ENCODE measurements around the gene MCF2L2. TPM values are rescaled to one million over a fixed set of nuclear protein-coding genes. Genes with fewer than 3 reads are reported as not detected.
"Not testable (repeated sequence)": the region's sequence is repeated elsewhere in the genome, so short reads cannot be mapped to it uniquely, and the experiment has no call there.

The MCF2L2 gene
- total and polyA plus RNA-seq, 2 donors (not counting 1 experiment from before 2014, with no cell fraction given), result 0.03 to 1.6 TPM

- ChIA-PET CTCF (no interaction called here), POLR2A (no interaction called here)
- H3K27ac ChIP-seq (ENCODE audit: low read length in 2 of 2), result no peak overlapping the region
- intact Hi-C loops (cut with micrococcal nuclease), result no loop called here
- H3K4me1 ChIP-seq (ENCODE audit: control insufficient read depth in 2 of 2, insufficient read depth in 2 of 2, low read length in 2 of 2), result no peaks in the 10 kb centered on the region
- H3K4me3 Mint-ChIP-seq, result no peak overlapping the region
- no peak overlapping the region for H3K27ac Mint-ChIP-seq
- no peak overlapping the region for H3K4me2 ChIP-seq (replicated peaks; ENCODE audit: low read depth, low read length, poor library complexity, severe bottlenecking)
- DNase-seq, result no peak
- H3K9me3 ChIP-seq (ENCODE audit: control extremely low read depth in 1 of 3, control insufficient read depth in 2 of 3, insufficient read depth in 1 of 3, low read length in 2 of 3), result no peaks in the 10 kb centered on the region
- ATAC-seq (ENCODE audit: low read depth), result no peak
- H3K4me1 Mint-ChIP-seq, result no peaks in the 10 kb centered on the region
- H2AFZ ChIP-seq (ENCODE audit: insufficient read depth, low read depth, low read length, poor library complexity, severe bottlenecking), result no peak overlapping the region
- no peaks in the 10 kb centered on the region for H3K36me3 ChIP-seq (replicated peaks in 1 of 2; ENCODE audit: control extremely low read depth in 1 of 2, control insufficient read depth in 1 of 2, extremely low read depth in 1 of 2, insufficient read depth in 2 of 2, low read length in 1 of 2)
- H3K79me2 ChIP-seq (ENCODE audit: control insufficient read depth, insufficient read depth, low read length), result no peaks in the 10 kb centered on the region
- H3K27me3 ChIP-seq (replicated peaks in 1 of 4; ENCODE audit: control extremely low read depth in 1 of 4, control insufficient read depth in 3 of 4, insufficient read depth in 4 of 4, low read length in 3 of 4), result peaks cover 0 to 3% (median 0%) of the 10 kb centered on the region in 4 experiments
- H3K9me3 Mint-ChIP-seq (ENCODE audit: insufficient read depth), result no peaks in the 10 kb centered on the region
- H4K20me1 ChIP-seq (ENCODE audit: control insufficient read depth, insufficient read depth, low read length, poor library complexity, severe bottlenecking), result no peaks in the 10 kb centered on the region
- H3K27me3 Mint-ChIP-seq, result peaks cover 16% of the 10 kb centered on the region
- WGBS (ENCODE audit: insufficient coverage), result 100% methylated on average over 1 of the region's 3 CpGs
- H3K9ac ChIP-seq (ENCODE audit: low read length), result no peak overlapping the region
- H3K4me3 ChIP-seq (ENCODE audit: control extremely low read depth in 1 of 5, extremely low read depth in 1 of 5, insufficient read depth in 1 of 5, low read depth in 2 of 5, low read length in 4 of 5), result no peak overlapping the region
- TF ChIP-seq CTCF (IDR thresholded peaks at IDR 0.05) (no peak), EZH2 (IDR thresholded peaks at IDR 0.05; ENCODE audit: borderline replicate concordance, insufficient read depth, low read depth, low read length, poor library complexity, severe bottlenecking) (no peak)
Observed at GRCh38 chr3:183230826-183231225, 197.6 kb downstream of the MCF2L2 start.

GRCh38 chr3:183230251-183230650 is 198.2 kb downstream of the MCF2L2 start:
- H3K4me1 Mint-ChIP-seq; H3K9ac ChIP-seq (ENCODE audit: low read length); H3K4me3 ChIP-seq (ENCODE audit: control extremely low read depth in 1 of 5, extremely low read depth in 1 of 5, insufficient read depth in 1 of 5, low read depth in 2 of 5, low read length in 4 of 5); POLR2A ChIA-PET; H4K20me1 ChIP-seq (ENCODE audit: control insufficient read depth, insufficient read depth, low read length, poor library complexity, severe bottlenecking); ATAC-seq (ENCODE audit: low read depth); H3K9me3 Mint-ChIP-seq (ENCODE audit: insufficient read depth); H3K4me3 Mint-ChIP-seq; H3K27ac Mint-ChIP-seq; H3K27ac ChIP-seq (ENCODE audit: low read length in 2 of 2); intact Hi-C loops (cut with micrococcal nuclease); H3K36me3 ChIP-seq (replicated peaks in 1 of 2; ENCODE audit: control extremely low read depth in 1 of 2, control insufficient read depth in 1 of 2, extremely low read depth in 1 of 2, insufficient read depth in 2 of 2, low read length in 1 of 2); H3K4me1 ChIP-seq (ENCODE audit: control insufficient read depth in 2 of 2, insufficient read depth in 2 of 2, low read length in 2 of 2); H3K79me2 ChIP-seq (ENCODE audit: control insufficient read depth, insufficient read depth, low read length); H3K27me3 ChIP-seq (replicated peaks in 1 of 4; ENCODE audit: control extremely low read depth in 1 of 4, control insufficient read depth in 3 of 4, insufficient read depth in 4 of 4, low read length in 3 of 4); H2AFZ ChIP-seq (ENCODE audit: insufficient read depth, low read depth, low read length, poor library complexity, severe bottlenecking); CTCF ChIA-PET; H3K4me2 ChIP-seq (replicated peaks; ENCODE audit: low read depth, low read length, poor library complexity, severe bottlenecking); DNase-seq; H3K9me3 ChIP-seq (ENCODE audit: control extremely low read depth in 1 of 3, control insufficient read depth in 2 of 3, insufficient read depth in 1 of 3, low read length in 2 of 3): not testable (repeated sequence)
- peaks cover 16% of the 10 kb centered on the region for H3K27me3 Mint-ChIP-seq
- WGBS (ENCODE audit: insufficient coverage), result 100% methylated on average over 1 of the region's 8 CpGs

Measured in B cell (primary cell).